ENCODE measurements around the gene GCNT1. TPM values are rescaled to one million over a fixed set of nuclear protein-coding genes. Genes with fewer than 3 reads are reported as not detected.

Gene GCNT1
- total RNA-seq, 1 experiment from 2014 or later, result 17.2 TPM

DNA sequence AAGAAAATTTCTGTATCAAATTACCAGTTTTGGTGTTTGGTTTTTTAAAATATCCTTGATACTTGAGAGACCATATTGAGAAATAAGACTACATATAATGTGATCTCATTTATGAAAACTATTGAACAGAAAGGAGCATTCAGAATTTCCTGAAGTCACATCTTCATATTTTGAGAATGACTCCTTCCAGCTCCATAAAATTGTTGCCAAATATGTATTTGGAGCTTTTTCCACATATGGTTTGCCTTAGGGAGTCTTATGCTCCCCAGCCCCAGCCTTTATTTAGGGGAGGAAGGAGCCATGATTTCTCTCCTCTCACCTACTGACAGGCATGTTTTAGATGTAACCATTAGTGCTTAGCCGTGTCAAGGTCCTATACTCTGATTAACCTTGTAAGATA, 51.1 kb downstream of the GCNT1 start:
- CTCF ChIA-PET, result no interaction called here
- POLR2A ChIA-PET, result no interaction called here
- Mint-ChIP-seq H3K27ac (no peak overlapping the region), H3K4me1 (peaks cover under 1% of the 10 kb centered on the region), H3K36me3 (peaks cover 8% of the 10 kb centered on the region), H3K9me3 (peaks cover 20% of the 10 kb centered on the region), H3K4me3 (no peak overlapping the region), H3K27me3 (ENCODE audit: low read depth) (no peaks in the 10 kb centered on the region; the same call in 1 of the 2 replicates)
- DNase-seq (ENCODE audit: low spot score), result no peak
- no peak for ATAC-seq
- no peak for TF ChIP-seq ELF4 (CRISPR knock-in tag; IDR thresholded peaks at IDR 0.05; ENCODE audit: low read depth)
- TF ChIP-seq ZNF416 (CRISPR knock-in tag; IDR thresholded peaks at IDR 0.05), result no peak
- no peak for TF ChIP-seq ZNF512 (CRISPR knock-in tag; IDR thresholded peaks at IDR 0.05; ENCODE audit: borderline replicate concordance)
- TF ChIP-seq ZBTB21 (CRISPR knock-in tag; IDR thresholded peaks at IDR 0.05; ENCODE audit: borderline replicate concordance), result no peak
- TF ChIP-seq SP1 (CRISPR knock-in tag; conservative IDR thresholded peaks at IDR 0.05), result no peak

- peaks cover 24% of the 10 kb centered on the region for H3K9me3 Mint-ChIP-seq
- H3K36me3 Mint-ChIP-seq, result peaks cover 8% of the 10 kb centered on the region
- ChIA-PET CTCF (no interaction called here), POLR2A (no interaction called here)
- H3K27me3 Mint-ChIP-seq (ENCODE audit: low read depth), result no peaks in the 10 kb centered on the region; the same call in 1 of the 2 replicates
- H3K27ac Mint-ChIP-seq, result no peak overlapping the region
- no peaks in the 10 kb centered on the region for H3K4me1 Mint-ChIP-seq
- ATAC-seq (no peak), DNase-seq (ENCODE audit: low spot score) (no peak)
- TF ChIP-seq NFATC4 (CRISPR knock-in tag; IDR thresholded peaks at IDR 0.05) (no peak), ZNF232 (CRISPR knock-in tag; IDR thresholded peaks at IDR 0.05) (no peak), SOX15 (CRISPR knock-in tag; IDR thresholded peaks at IDR 0.05) (no peak), HMGA2 (CRISPR knock-in tag; IDR thresholded peaks at IDR 0.05) (no peak), CTCF (IDR thresholded peaks at IDR 0.05) (no peak), TCF7 (CRISPR knock-in tag; IDR thresholded peaks at IDR 0.05; ENCODE audit: low read depth) (no peak), EMX1 (CRISPR knock-in tag; IDR thresholded peaks at IDR 0.05) (no peak), ZBTB43 (CRISPR knock-in tag; IDR thresholded peaks at IDR 0.05) (no peak)
- TF ChIP-seq, protein P1, sequence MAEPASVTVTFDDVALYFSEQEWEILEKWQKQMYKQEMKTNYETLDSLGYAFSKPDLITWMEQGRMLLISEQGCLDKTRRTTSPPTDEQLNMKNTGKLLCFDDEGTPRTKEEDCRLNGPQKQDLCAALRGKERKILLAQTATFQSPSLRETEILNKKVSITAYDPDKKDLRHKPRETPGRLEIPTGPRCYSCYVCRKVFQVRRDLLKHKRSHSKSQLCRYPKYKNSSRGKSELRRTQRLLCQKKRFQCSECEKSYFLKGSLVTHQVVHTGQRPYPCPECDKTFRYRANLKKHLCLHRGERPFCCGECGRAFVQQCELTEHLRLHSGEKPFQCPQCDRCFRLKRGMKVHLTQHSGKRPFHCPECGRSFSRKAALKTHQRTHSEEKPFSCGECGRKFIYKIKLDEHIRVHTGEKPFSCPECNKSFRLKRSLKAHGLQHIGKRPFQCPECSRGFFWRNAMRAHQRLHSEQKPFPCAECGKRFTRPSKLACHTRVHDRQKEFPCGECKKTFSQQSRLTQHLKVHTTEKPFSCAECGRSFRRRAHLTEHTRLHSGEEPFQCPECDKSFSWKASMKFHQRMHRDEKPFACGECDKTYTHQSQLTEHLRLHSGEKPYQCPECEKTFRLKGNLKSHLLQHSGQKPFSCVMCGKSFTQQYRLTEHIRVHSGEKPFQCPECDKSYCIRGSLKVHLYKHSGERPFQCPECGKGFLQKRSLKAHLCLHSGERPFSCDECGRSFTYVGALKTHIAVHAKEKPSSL (CRISPR knock-in tag; conservative IDR thresholded peaks at IDR 0.05), result no peak
- no peak overlapping the region for H3K4me3 Mint-ChIP-seq
Observed at GRCh38 chr9:76510446-76510845, 51.5 kb downstream of the GCNT1 start.

- Mint-ChIP-seq H3K4me1 (no peaks in the 10 kb centered on the region), H3K4me3 (no peak overlapping the region), H3K27ac (no peak overlapping the region), H3K27me3 (ENCODE audit: low read depth) (no peaks in the 10 kb centered on the region; the same call in 1 of the 2 replicates), H3K9me3 (peaks cover 24% of the 10 kb centered on the region), H3K36me3 (peaks cover 8% of the 10 kb centered on the region)
- ChIA-PET POLR2A (no interaction called here), CTCF (no interaction called here)
- ATAC-seq, result no peak
- DNase-seq (ENCODE audit: low spot score), result no peak
- TF ChIP-seq ZNF121 (CRISPR knock-in tag; IDR thresholded peaks at IDR 0.05) (no peak), ZNF671 (CRISPR knock-in tag; IDR thresholded peaks at IDR 0.05) (no peak), ARID4B (CRISPR knock-in tag; IDR thresholded peaks at IDR 0.05; ENCODE audit: borderline replicate concordance) (no peak), CDX4 (CRISPR knock-in tag; IDR thresholded peaks at IDR 0.05; ENCODE audit: borderline replicate concordance) (no peak), TEAD1 (CRISPR knock-in tag; IDR thresholded peaks at IDR 0.05) (no peak), MXD4 (CRISPR knock-in tag; IDR thresholded peaks at IDR 0.05; ENCODE audit: borderline replicate concordance) (no peak), PRRX2 (CRISPR knock-in tag; IDR thresholded peaks at IDR 0.05) (no peak)
Observed at GRCh38 chr9:76512826-76513225, 53.8 kb downstream of the GCNT1 start.

Data from WTC11 (cell line).